PFSK-1 (cell line): ENCODE results near the gene CEACAM1.

Experiments used
- POLR2AphosphoS5 ChIP-seq: IDR thresholded peaks from 2 replicates; pipeline ENCODE4 v1.6.1; 2012; ENCODE audit warnings: low read depth, mild to moderate bottlenecking, control low read depth, low read length, moderate library complexity
- SIN3A ChIP-seq: IDR thresholded peaks from 2 replicates; pipeline ENCODE4 v1.6.1; 2012; ENCODE audit warnings: mild to moderate bottlenecking, low read length, moderate library complexity, borderline replicate concordance; ENCODE audit not compliant: insufficient read depth
- TAF1 ChIP-seq: IDR thresholded peaks from 2 replicates; pipeline ENCODE4 v1.6.1; 2012; ENCODE audit warnings: low read length, control low read depth, borderline replicate concordance; ENCODE audit not compliant: insufficient read depth
- TF ChIP-seq, protein P1 (sequence below), 2 experiments: IDR thresholded peaks; 2 replicates each; pipeline versions ENCODE4 v1.6.1 to v1.8.0; 2011 to 2012; ENCODE audit warnings: low read depth in 2 of 2, low read length in 2 of 2, control low read depth in 1 of 2, inconsistent platforms in 1 of 2, mild to moderate bottlenecking in 1 of 2, moderate library complexity in 1 of 2; ENCODE audit not compliant: insufficient read depth in 1 of 2

DNA sequence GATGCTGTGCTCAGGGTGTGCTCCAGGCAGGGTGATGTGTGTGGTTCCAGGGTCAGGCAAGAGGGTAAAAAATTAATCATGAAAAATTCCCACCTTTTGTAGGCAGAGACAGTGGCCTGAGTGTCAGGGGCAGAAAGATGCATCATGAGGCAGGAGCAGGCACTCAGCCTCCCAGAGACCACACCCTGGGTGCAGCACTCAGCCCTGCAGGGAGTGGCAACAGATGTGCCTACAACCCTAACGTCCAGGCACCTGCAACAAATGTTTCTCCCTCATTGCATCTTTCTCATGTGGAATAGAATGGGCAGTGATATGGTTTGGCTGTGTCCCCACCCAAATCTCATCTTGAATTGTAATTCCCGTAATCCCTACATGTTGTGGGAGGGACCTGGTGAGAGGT is 19.6 kb upstream of the CEACAM1 start:
- TF ChIP-seq TAF1 (no peak), POLR2AphosphoS5 (no peak), SIN3A (no peak)
- TF ChIP-seq, protein P1, sequence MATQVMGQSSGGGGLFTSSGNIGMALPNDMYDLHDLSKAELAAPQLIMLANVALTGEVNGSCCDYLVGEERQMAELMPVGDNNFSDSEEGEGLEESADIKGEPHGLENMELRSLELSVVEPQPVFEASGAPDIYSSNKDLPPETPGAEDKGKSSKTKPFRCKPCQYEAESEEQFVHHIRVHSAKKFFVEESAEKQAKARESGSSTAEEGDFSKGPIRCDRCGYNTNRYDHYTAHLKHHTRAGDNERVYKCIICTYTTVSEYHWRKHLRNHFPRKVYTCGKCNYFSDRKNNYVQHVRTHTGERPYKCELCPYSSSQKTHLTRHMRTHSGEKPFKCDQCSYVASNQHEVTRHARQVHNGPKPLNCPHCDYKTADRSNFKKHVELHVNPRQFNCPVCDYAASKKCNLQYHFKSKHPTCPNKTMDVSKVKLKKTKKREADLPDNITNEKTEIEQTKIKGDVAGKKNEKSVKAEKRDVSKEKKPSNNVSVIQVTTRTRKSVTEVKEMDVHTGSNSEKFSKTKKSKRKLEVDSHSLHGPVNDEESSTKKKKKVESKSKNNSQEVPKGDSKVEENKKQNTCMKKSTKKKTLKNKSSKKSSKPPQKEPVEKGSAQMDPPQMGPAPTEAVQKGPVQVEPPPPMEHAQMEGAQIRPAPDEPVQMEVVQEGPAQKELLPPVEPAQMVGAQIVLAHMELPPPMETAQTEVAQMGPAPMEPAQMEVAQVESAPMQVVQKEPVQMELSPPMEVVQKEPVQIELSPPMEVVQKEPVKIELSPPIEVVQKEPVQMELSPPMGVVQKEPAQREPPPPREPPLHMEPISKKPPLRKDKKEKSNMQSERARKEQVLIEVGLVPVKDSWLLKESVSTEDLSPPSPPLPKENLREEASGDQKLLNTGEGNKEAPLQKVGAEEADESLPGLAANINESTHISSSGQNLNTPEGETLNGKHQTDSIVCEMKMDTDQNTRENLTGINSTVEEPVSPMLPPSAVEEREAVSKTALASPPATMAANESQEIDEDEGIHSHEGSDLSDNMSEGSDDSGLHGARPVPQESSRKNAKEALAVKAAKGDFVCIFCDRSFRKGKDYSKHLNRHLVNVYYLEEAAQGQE (IDR thresholded peaks at IDR 0.05; ENCODE audit: insufficient read depth in 1 of 2, low read depth in 2 of 2, low read length in 2 of 2), result no peak
